HG02840 (cell line): Measurements from ENCODE around the gene CCDC6.

Experiments
- ATAC-seq: cut with Tn5 transposase; IDR thresholded peaks from one replicate; pipeline ENCODE4 v1.9.1; 2021; ENCODE audit warnings: mild to moderate bottlenecking, moderate library complexity, moderate number of reproducible peaks; ENCODE audit not compliant: unreplicated experiment, low FRiP score

Gene CCDC6

GRCh38 chr10:59857049-59857448 is 49.3 kb downstream of the CCDC6 start:
- no peak for ATAC-seq

DNA sequence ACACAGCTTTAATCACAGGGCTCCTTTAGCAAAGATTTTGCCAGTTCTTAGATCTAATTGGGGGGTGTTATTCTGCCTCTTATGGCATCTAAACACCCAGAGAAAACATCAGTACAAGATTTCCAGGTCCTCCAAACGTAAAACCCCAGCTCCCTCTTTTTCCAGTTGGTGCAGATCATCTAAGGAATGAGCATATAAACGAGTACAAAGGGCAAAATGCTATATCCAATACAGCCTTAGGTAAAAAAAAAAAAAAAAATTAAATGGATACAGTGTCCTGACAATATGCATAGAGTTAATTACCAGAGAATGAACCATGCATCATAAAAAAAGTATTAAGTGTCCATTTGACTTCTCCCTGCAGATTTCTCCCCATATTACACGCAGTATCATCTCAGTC is 50.3 kb downstream of the CCDC6 start:
- ATAC-seq, result no peak

DNA sequence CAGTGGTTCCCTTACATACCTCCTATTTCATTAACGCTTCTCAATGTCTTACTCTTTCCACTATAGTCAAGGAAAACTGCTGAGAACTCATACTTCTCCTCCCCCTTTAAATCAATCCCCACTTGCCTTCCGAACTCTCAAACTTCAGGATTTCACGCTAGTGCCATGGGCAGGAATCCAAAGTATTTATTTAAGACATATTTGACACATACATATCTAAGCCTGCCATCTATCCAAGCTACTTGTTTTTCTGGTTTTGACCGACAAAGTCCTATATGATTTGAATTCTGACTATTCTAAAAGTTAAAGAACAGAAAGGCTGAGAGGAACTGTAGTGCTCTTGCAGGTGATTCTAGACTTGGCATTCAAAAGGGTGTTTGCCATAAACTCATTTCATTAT is 51.8 kb downstream of the CCDC6 start:
- ATAC-seq, result no peak

DNA sequence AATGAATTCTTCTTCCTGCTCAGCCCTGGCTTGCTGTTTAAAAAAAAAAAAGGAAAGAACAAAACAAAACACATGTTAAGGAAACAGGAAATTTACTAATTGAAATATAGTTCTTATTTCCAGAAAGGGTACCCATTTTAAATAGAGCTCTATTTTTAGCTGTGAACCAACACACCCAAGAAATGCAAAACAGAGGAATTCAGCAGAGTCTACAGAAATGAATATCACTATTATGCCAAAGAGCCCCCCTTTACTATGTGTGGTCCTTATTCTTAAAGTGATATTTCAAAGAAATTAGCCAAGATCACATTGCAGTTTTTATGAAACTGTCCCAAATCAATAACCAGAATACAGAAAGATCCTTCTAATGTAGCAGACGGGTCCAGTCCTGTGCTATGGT is 53.7 kb downstream of the CCDC6 start:
- no peak for ATAC-seq

DNA sequence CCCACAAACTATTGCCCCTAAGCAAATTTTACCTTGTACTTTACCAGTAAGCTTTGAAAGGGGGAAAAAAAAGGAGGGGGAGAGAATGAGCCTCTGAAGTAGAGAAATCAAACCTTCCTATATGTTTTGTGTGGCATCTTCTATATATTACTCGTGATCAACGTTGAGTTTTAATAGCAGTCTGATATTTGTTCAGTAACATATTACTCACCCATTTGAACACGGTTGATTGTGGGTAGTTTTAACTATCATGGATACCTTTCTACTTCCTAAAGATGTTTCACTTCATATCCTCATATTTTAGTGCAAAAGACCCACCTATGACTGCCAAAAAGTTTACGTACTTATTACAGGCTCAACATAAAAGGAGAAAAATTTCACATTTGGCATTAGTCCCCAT is 54.5 kb downstream of the CCDC6 start:
- ATAC-seq, result no peak

GRCh38 chr10:59847888-59848287 is 58.5 kb downstream of the CCDC6 start:
- no peak for ATAC-seq

DNA sequence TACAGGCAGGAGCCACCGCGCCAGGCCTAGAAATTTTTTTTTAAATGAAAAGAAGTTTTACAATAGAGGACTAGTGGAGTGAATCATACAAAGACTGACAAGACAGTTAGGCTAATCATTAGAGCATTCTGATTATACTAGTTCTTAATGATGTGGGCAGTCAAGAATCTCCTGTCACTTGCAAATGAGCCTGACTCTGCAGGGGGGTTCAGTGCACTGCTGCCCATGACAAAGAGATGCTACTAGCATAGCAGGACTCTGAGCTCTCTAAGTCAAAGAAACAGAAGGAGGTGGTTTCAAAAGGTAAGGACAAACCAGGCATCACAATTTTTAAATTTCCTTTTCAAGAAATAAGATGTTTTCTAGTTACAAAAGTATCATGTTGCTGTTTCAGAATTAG is 59.0 kb downstream of the CCDC6 start:
- no peak for ATAC-seq

DNA sequence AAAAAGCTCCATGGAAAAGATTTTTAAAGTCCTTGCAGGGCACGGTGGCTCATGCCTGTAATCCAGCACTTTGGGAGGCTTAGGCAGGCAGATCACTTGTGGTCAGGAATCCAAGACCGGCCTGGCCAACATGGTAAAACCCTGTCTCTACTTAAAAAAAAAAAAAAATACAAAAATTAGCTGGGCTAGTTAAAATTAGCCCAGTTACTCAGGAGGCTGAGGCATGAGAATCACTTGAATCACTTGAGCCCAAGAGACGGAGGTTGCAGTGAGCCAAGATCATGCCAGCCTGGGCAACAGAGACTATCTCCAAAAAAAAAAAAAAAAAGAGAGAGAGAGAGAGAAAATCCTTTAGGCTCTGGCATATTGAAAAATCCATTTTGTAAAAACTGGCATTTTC is 61.9 kb downstream of the CCDC6 start:
- no peak for ATAC-seq

GRCh38 chr10:59843748-59844147 is 62.6 kb downstream of the CCDC6 start:
- ATAC-seq, result no peak

- ATAC-seq, result no peak
Observed at GRCh38 chr10:59839576-59839975, 66.8 kb downstream of the CCDC6 start.

DNA sequence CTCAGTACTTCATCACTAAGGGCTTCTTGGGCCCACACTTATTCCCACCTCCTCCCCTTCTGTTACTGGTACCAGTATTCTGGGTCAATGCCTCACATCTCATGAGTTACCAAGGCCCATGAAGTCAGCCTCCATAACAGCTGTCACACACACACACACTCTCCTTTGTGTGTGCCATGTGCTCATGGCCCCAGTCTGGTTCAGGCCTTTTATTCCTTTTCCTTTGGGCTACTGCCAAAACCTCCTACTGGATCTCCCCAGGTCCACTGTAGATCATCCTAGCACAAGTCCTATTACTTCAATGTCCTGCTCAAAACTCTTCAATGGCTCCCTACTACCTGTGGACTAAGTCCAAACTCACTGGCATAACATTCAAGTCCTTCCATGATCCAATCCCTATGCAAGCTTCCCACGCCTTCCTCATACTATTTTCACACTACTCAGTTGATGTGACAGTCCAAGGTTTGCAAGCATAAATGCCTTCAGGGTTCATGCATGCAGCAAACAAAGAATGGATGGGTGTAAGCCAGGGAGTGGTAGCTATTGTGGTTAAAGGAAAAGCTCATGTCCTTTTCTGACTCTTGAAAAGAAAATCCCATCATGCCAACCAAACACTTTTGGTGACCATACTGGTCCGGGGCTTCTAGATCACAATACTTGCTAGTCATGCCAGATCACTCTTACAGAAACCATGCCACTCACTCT is 68.1 kb downstream of the CCDC6 start:
- ATAC-seq, result no peak

- ATAC-seq, result no peak
Observed at GRCh38 chr10:59833810-59834209, 72.5 kb downstream of the CCDC6 start.

DNA sequence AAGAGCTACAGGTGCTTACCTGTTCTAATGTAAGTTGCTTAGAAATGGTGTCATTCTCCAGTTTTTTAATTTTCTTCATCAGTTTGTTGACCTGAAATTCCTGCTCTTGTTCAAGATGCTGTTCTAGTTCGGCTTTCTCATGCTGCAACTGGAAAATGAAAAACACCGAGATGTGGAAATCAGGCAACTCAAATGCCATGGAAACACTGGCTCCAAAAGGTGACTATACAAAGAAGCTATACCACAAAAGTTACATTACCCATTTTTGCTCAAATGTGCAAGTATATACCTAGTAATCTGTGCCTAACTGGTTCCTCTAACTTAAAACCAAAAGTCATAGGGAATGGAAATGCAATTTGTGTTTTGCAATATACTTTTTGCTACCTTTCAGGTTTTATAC is 73.8 kb downstream of the CCDC6 start:
- no peak for ATAC-seq

- ATAC-seq, result no peak
Observed at GRCh38 chr10:59831658-59832503, 74.5 kb downstream of the CCDC6 start.

- ATAC-seq, result no peak
Observed at GRCh38 chr10:59830601-59831259, 75.6 kb downstream of the CCDC6 start.

DNA sequence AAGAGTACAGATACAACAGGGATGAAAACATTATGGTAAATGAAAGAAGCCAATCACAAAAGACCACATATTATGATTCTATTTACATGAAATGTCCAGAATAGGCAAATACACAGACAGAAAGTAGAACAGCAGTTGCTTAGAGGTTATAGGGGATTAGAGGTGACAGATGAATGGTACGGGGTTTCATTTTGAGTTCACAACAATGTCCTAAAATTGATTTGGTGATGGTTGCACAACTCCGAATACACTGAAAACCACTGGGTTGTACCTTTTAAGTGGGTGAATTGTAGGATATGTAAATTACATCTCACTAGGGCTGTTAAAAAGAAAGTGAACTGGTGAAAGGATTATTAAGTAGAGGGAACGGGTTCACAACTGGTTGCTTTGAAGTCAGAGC is 76.8 kb downstream of the CCDC6 start:
- peak; percentile 71 for ATAC-seq

DNA sequence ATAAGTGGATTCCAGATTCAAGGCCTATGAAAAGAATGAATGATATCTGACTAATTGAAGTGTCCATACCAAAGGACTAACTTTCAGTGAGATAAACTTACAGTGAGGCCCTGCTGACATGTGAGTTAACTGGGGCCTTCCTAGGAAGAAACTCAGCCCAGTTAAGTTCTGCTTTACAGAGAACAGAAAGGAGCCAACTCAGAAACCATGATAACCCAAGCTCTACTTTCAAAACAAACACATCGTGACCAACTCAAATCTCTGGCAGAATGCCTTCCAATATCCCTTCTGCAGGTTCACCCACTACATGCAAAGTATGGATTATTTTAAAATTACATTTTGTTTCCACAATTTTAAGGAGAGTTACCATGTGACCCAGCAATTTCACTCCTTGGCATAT is 77.3 kb downstream of the CCDC6 start:
- no peak for ATAC-seq

DNA sequence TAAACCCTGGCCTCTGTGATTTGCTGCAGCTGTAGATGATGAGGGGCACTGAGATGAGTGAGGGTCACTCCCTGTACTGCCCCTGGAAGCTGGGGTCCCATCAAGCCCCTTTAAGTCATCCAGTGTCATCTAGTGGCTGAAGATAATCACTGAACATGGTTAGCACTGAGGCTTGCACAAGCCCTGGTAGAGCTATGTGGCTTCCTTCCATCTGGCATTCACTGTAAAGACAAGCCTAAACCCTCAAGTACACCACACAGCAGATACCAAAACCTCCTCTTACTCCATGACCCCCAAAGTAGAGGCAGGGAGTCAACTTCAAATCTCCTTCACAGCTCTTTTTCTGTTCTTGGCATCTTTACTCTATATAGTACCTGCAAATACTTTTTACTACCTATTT is 80.4 kb downstream of the CCDC6 start:
- no peak for ATAC-seq

GRCh38 chr10:59823751-59824150 is 82.6 kb downstream of the CCDC6 start:
- no peak for ATAC-seq

GRCh38 chr10:59823111-59823510 is 83.2 kb downstream of the CCDC6 start:
- no peak for ATAC-seq

DNA sequence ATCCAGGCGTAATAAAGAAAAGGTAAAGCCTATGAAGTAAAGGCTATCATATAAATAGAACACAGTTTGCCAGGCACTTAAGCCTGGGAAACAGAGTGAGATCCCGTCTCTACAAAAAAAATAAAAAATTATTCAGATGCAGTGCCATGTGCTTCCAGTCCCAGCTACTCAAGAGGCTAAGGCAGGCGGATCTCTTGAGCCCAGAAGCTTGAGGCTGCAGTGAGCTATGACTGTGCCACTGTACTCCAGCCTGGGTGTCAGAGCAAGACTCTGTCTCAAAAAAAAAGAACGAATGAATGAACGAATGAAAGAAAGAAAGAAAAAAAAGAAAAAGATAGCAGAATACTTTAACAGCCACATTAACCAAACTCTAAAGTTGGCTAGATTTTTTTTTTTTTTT is 85.9 kb downstream of the CCDC6 start:
- ATAC-seq, result no peak

- no peak for ATAC-seq
Observed at GRCh38 chr10:59819683-59820082, 86.7 kb downstream of the CCDC6 start.
